Measurements from ENCODE around the gene FBL. TPM values are rescaled to one million over a fixed set of nuclear protein-coding genes. Genes with fewer than 3 reads are reported as not detected.

FBL gene
- total RNA-seq (2021) = 576 to 620 TPM (median 610 TPM) in 3 replicates
- Bru-seq, nascent RNA = percentile 92 among the genes with signal in this experiment
- long read RNA-seq, experiment 1, transcript FBL-201 (9 exons, 1,160 nt) = major isoform, 400 of 527 reads
- long read RNA-seq, experiment 1, partial matches to known transcripts = 52 of 527 reads
- long read RNA-seq, experiment 1, other reads (novel, unspliced or antisense) = 75 of 527 reads
- long read RNA-seq, experiment 2, transcript FBL-201 (9 exons, 1,160 nt) = major isoform, 248 of 758 reads
- long read RNA-seq, experiment 2, partial matches to known transcripts = 404 of 758 reads
- long read RNA-seq, experiment 2, other reads (novel, unspliced or antisense) = 106 of 758 reads
- long read RNA-seq, experiment 3, transcript FBL-201 (9 exons, 1,160 nt) = major isoform, 675 of 896 reads
- long read RNA-seq, experiment 3, partial matches to known transcripts = 84 of 896 reads
- long read RNA-seq, experiment 3, other reads (novel, unspliced or antisense) = 136 of 896 reads

GRCh38 chr19:39845933-39846677 lies at the start of gene FBL:
Gene FBL (minus strand): TSS chr19:39846379. CDS start chr19:39846300, 79 bp downstream.
- H3K27ac Mint-ChIP-seq = peak within 1 kb of the TSS; percentile 87
- H3K27me3 Mint-ChIP-seq (ENCODE audit: low read depth) = peaks cover 6% of the 10 kb centered on the region
- CTCF ChIA-PET = interaction anchor here (1.0 to 3.7 kb wide), 8 partner anchors 12 to 319 kb away, joined by 3 to 16 read pairs (median 6); partner anchors contain the start of gene DYRK1B
- POLR2A ChIA-PET = interaction anchor here (0.6 to 1.7 kb wide), 3 partner anchors 13 to 160 kb away, joined by 3 to 11 read pairs (median 6); no protein-coding TSS in a partner anchor
- H3K4me3 Mint-ChIP-seq = peak within 1 kb of the TSS; percentile 94
- H3K36me3 Mint-ChIP-seq = no peaks in the 10 kb centered on the region; the same call in 1 of the 2 replicates
- H3K9me3 Mint-ChIP-seq = no peaks in the 10 kb centered on the region
- peak; percentile 93 for DNase-seq (ENCODE audit: low spot score)
- ATAC-seq = peak; percentile 85
- peaks cover 40% of the 10 kb centered on the region for H3K4me1 Mint-ChIP-seq
- no peak for TF ChIP-seq JUN (CRISPR knock-in tag; IDR thresholded peaks at IDR 0.05)
- TF ChIP-seq FOXK1 (CRISPR knock-in tag; IDR thresholded peaks at IDR 0.05) = 0 out of 2 replicates have a peak, but pooled peaks have one; percentile 24
- no peak for TF ChIP-seq TCF7 (CRISPR knock-in tag; IDR thresholded peaks at IDR 0.05; ENCODE audit: low read depth)
- peak; percentile 46; the same call in 1 of the 2 replicates for TF ChIP-seq USF2 (CRISPR knock-in tag; IDR thresholded peaks at IDR 0.05)
- no peak for TF ChIP-seq CREB1 (CRISPR knock-in tag; IDR thresholded peaks at IDR 0.05)
- TF ChIP-seq HMGA2 (CRISPR knock-in tag; IDR thresholded peaks at IDR 0.05) = no peak
- no peak for TF ChIP-seq PREB (CRISPR knock-in tag; IDR thresholded peaks at IDR 0.05; ENCODE audit: borderline replicate concordance)
- TF ChIP-seq NR2C2 (CRISPR knock-in tag; IDR thresholded peaks at IDR 0.05) = no peak
- no peak for TF ChIP-seq STAT6 (CRISPR knock-in tag; conservative IDR thresholded peaks at IDR 0.05; ENCODE audit: low read depth)
- TF ChIP-seq TP53 (CRISPR knock-in tag; IDR thresholded peaks at IDR 0.05) = no peak
- 0 out of 2 replicates have a peak, but pooled peaks have one; percentile 4 for TF ChIP-seq KAT7 (CRISPR knock-in tag; IDR thresholded peaks at IDR 0.05; ENCODE audit: borderline replicate concordance)
- TF ChIP-seq IRF1 (CRISPR knock-in tag; IDR thresholded peaks at IDR 0.05) = no peak
- TF ChIP-seq ATF3 (CRISPR knock-in tag; conservative IDR thresholded peaks at IDR 0.05) = no peak
- no peak for TF ChIP-seq GTF2I (CRISPR knock-in tag; conservative IDR thresholded peaks at IDR 0.05)
- no peak for TF ChIP-seq GRHL2 (CRISPR knock-in tag; IDR thresholded peaks at IDR 0.05; ENCODE audit: insufficient replicate concordance, severe bottlenecking)
- TF ChIP-seq ETV6 (CRISPR knock-in tag; IDR thresholded peaks at IDR 0.05) = 0 out of 2 replicates have a peak, but pooled peaks have one; percentile 24
- TF ChIP-seq ZNF281 (CRISPR knock-in tag; IDR thresholded peaks at IDR 0.05) = no peak
- TF ChIP-seq CBFB (CRISPR knock-in tag; IDR thresholded peaks at IDR 0.05; ENCODE audit: low read depth) = no peak
- TF ChIP-seq ZNF317 (CRISPR knock-in tag; IDR thresholded peaks at IDR 0.05; ENCODE audit: borderline replicate concordance, low read depth) = no peak
- TF ChIP-seq FOXP4 (CRISPR knock-in tag; IDR thresholded peaks at IDR 0.05) = peak; percentile 32; the same call in 1 of the 2 replicates
- peak; percentile 79 for TF ChIP-seq SP1 (CRISPR knock-in tag; conservative IDR thresholded peaks at IDR 0.05)
- TF ChIP-seq GABPB1 (CRISPR knock-in tag; IDR thresholded peaks at IDR 0.05) = peak; percentile 12; the same call in 1 of the 2 replicates
